SK-N-MC (cell line): ENCODE results near the gene CSRP1.
A peak's percentile ranks its signal among the peaks of the same experiment; 100 is the strongest.
"Not testable (repeated sequence)": the region's sequence is repeated elsewhere in the genome, so short reads cannot be mapped to it uniquely, and the experiment has no call there.

Experiments used
- DNase-seq: peaks from one replicate; pipeline ENCODE4 v3.0.0-alpha.2; 2011; ENCODE audit warnings: low read depth, low spot score
- H3K27ac ChIP-seq: fragments of 200-600 bp; sonication (generic); 2 replicates; pipeline ENCODE4 v1.5.1; 2016; ENCODE audit warnings: mixed run types
- H3K36me3 ChIP-seq: fragments of 200-600 bp; sonication (generic); 2 replicates; pipeline ENCODE4 v1.6.1; 2017; ENCODE audit warnings: antibody characterized with exemption, low read length, mixed read lengths; ENCODE audit not compliant: insufficient read depth
- H3K4me3 ChIP-seq: fragments of 200-600 bp; sonication (generic); 2 replicates; pipeline ENCODE4 v1.5.1; 2016
- H3K9ac ChIP-seq: fragments of 200-600 bp; sonication (generic); 2 replicates; pipeline ENCODE4 v1.8.0; 2017; ENCODE audit warnings: mixed run types, mixed read lengths; ENCODE audit not compliant: insufficient read length
- H3K9me3 ChIP-seq: fragments of 200-600 bp; sonication (generic); 2 replicates; pipeline ENCODE4 v1.6.1; 2017; ENCODE audit warnings: low read depth, mild to moderate bottlenecking, antibody characterized with exemption, low read length, moderate library complexity, mixed read lengths
- EZH2 ChIP-seq: fragments of 200-600 bp; sonication (generic); IDR thresholded peaks from one replicate; pipeline ENCODE4 v1.6.1; 2017; ENCODE audit warnings: antibody characterized with exemption
- FOXP2 ChIP-seq: optimal IDR thresholded peaks from 2 replicates; pipeline ENCODE3; 2011; ENCODE audit warnings: mild to moderate bottlenecking, moderate library complexity; ENCODE audit not compliant: insufficient read depth; ENCODE audit errors: extremely low read length, control extremely low read depth
- POLR2AphosphoS5 ChIP-seq: IDR thresholded peaks from 2 replicates; pipeline ENCODE4 v1.6.1; 2012; ENCODE audit warnings: mild to moderate bottlenecking, low read depth, low read length, borderline replicate concordance

Gene CSRP1

GRCh38 chr1:201498621-201499020 is 8.3 kb downstream of the CSRP1 start:
- H3K4me3 ChIP-seq: no peak overlapping the region
- no peak overlapping the region for H3K9ac ChIP-seq
- H3K27ac ChIP-seq: no peak overlapping the region
- H3K9me3 ChIP-seq: no peaks in the 10 kb centered on the region
- TF ChIP-seq POLR2AphosphoS5 (no peak), FOXP2 (no peak), EZH2 (no peak)
- DNase-seq: no peak
- H3K36me3 ChIP-seq: peaks cover 33% of the 10 kb centered on the region

GRCh38 chr1:201497935-201498509 is 8.9 kb downstream of the CSRP1 start:
- Histone ChIP-seq H3K27ac (no peak overlapping the region), H3K9ac (no peak overlapping the region), H3K9me3 (no peaks in the 10 kb centered on the region), H3K4me3 (no peak overlapping the region), H3K36me3 (peaks cover 38% of the 10 kb centered on the region)
- TF ChIP-seq EZH2 (no peak), POLR2AphosphoS5 (no peak), FOXP2 (no peak)
- DNase-seq: no peak

- Histone ChIP-seq H3K27ac (no peak overlapping the region), H3K9me3 (no peaks in the 10 kb centered on the region), H3K36me3 (peaks cover 43% of the 10 kb centered on the region), H3K4me3 (no peak overlapping the region), H3K9ac (no peak overlapping the region)
- TF ChIP-seq POLR2AphosphoS5: no peak
- TF ChIP-seq FOXP2: no peak
- no peak for TF ChIP-seq EZH2
- no peak for DNase-seq
These were observed 10.6 kb downstream of the CSRP1 start for GRCh38 chr1:201496296-201496690.

- TF ChIP-seq POLR2AphosphoS5: no peak
- TF ChIP-seq EZH2: no peak
- no peak for TF ChIP-seq FOXP2
- peaks cover 44% of the 10 kb centered on the region for H3K36me3 ChIP-seq
- H3K4me3 ChIP-seq: no peak overlapping the region
These were observed 11.2 kb downstream of the CSRP1 start for GRCh38 chr1:201495551-201496295.

GRCh38 chr1:201493757-201494617 is 12.9 kb downstream of the CSRP1 start:
- H3K9ac ChIP-seq: no peak overlapping the region
- peaks cover 61% of the 10 kb centered on the region for H3K36me3 ChIP-seq
- TF ChIP-seq POLR2AphosphoS5 (no peak), FOXP2 (no peak), EZH2 (no peak)
- no peak overlapping the region for H3K4me3 ChIP-seq
- H3K9me3 ChIP-seq: no peaks in the 10 kb centered on the region
- no peak for DNase-seq
- H3K27ac ChIP-seq: no peak overlapping the region

More at GRCh38 chr1:201495551-201496295, 11.2 kb downstream of the CSRP1 start:
- Histone ChIP-seq H3K9ac (no peak overlapping the region), H3K27ac (no peak overlapping the region), H3K9me3 (no peaks in the 10 kb centered on the region)
- no peak for DNase-seq

GRCh38 chr1:201493026-201493656 is 13.8 kb downstream of the CSRP1 start:
- H3K27ac ChIP-seq, H3K9ac ChIP-seq, H3K4me3 ChIP-seq, DNase-seq, H3K9me3 ChIP-seq: not testable (repeated sequence)
- peaks cover 68% of the 10 kb centered on the region for H3K36me3 ChIP-seq

DNA sequence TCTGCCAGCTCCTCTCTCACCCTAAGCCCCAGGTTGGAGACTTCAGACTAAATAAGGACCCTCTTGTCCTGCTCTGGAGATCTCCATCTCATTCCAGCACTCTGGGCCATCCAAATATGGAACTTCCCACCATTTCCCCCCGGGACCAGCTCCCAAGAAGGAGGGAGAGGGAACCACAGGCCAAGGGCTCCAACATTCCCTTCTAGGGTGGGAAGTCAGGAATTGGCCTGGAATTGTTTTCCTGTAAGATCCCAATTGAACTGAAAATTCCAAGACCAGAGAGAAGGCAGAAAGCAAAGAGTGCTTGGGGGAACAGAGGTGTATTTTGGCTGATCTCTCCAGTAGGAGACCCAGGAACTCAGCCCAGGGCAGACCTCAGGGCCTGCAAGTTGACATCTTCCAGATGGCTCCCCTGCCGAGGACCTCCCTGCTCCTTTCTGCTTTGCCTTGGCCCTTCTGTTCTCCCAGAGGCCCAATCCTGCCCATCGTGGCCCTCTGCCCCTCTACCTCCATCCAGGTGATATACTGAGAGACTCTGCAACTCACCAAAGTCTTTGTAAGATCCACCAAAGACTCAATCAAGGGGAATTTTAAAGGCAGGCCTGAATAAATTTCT is 14.9 kb downstream of the CSRP1 start:
- H3K9me3 ChIP-seq: no peaks in the 10 kb centered on the region
- H3K27ac ChIP-seq: peak overlapping the region; percentile 28; the same call in 1 of the 2 replicates
- DNase-seq: no peak

More for the DNA sequence above, 14.9 kb downstream of the CSRP1 start:
- no peak overlapping the region for H3K4me3 ChIP-seq
- TF ChIP-seq FOXP2 (no peak), POLR2AphosphoS5 (no peak), EZH2 (no peak)
- H3K9ac ChIP-seq: no peak overlapping the region
- H3K36me3 ChIP-seq: peaks cover 69% of the 10 kb centered on the region
